Smooth muscle cell (in vitro differentiated cells): Measurements from ENCODE around the gene RNGTT. TPM values are rescaled to one million over a fixed set of nuclear protein-coding genes. Genes with fewer than 3 reads are reported as not detected.

Source experiments
- DNase-seq: peaks from one replicate; lab custom pipeline; 2025; ENCODE audit not compliant: unreplicated experiment; lab: John Stamatoyannopoulos, UW
- H2AFZ ChIP-seq: fragments of 200-600 bp; sonication (generic); 2 replicates; pipeline ENCODE4 v1.6.0; 2016; ENCODE audit warnings: antibody characterized with exemption, low read depth, mild to moderate bottlenecking
- H3F3A ChIP-seq: fragments of 200-600 bp; sonication (generic); 2 replicates; pipeline ENCODE4 v1.6.0; 2017; ENCODE audit warnings: antibody characterized with exemption, low read depth
- H3K27ac ChIP-seq: fragments of 200-600 bp; sonication (generic); 2 replicates; pipeline ENCODE4 v1.5.1; 2016; ENCODE audit warnings: low read depth, mild to moderate bottlenecking
- H3K27me3 ChIP-seq: fragments of 200-600 bp; sonication (generic); 2 replicates; pipeline ENCODE4 v1.6.1; 2016; ENCODE audit warnings: low read depth, mild to moderate bottlenecking
- H3K36me3 ChIP-seq: fragments of 200-600 bp; sonication (generic); 2 replicates; pipeline ENCODE4 v1.5.1; 2016; ENCODE audit warnings: low read depth
- H3K4me1 ChIP-seq: fragments of 200-600 bp; sonication (generic); 2 replicates; pipeline ENCODE4 v1.5.1; 2016; ENCODE audit warnings: low read depth
- H3K4me2 ChIP-seq: fragments of 200-600 bp; sonication (generic); 2 replicates; pipeline ENCODE4 v1.6.0; 2016; ENCODE audit warnings: mild to moderate bottlenecking
- H3K4me3 ChIP-seq: fragments of 200-600 bp; sonication (generic); 2 replicates; pipeline ENCODE4 v1.5.1; 2016; ENCODE audit warnings: mild to moderate bottlenecking
- H3K79me2 ChIP-seq: fragments of 200-600 bp; sonication (generic); 2 replicates; pipeline ENCODE4 v1.6.0; 2016; ENCODE audit warnings: low read depth, mild to moderate bottlenecking
- H3K9ac ChIP-seq: fragments of 200-600 bp; sonication (generic); 2 replicates; pipeline ENCODE4 v1.6.0; 2016; ENCODE audit warnings: low read depth
- H3K9me3 ChIP-seq: fragments of 200-600 bp; sonication (generic); replicated peaks from 2 replicates; pipeline ENCODE4 v1.5.1; 2016; ENCODE audit warnings: low read depth
- H4K20me1 ChIP-seq: fragments of 200-600 bp; sonication (generic); 2 replicates; pipeline ENCODE4 v1.6.0; 2016; ENCODE audit warnings: low read depth
- CTCF ChIP-seq: fragments of 200-600 bp; sonication (generic); IDR thresholded peaks from 2 replicates; pipeline ENCODE4 v1.5.1; 2017; ENCODE audit warnings: borderline replicate concordance, mild to moderate bottlenecking, antibody characterized with exemption; ENCODE audit not compliant: insufficient read depth, poor library complexity, severe bottlenecking
- WGBS: methylation state at CpG from one replicate; pipeline ENCODE4 v1.1.7; 2016; ENCODE audit warnings: low lambda C conversion rate; 5-methylcytosine and 5-hydroxymethylcytosine counted together
- polyA plus RNA-seq: library from polyadenylated mRNA; unstranded; fragments of >200 nt; fragmentation: Nextera tagmentation; extraction: Ambion mirVana; gene quantifications from 2 replicates; pipeline ENCODE4 v1.2.1, GENCODE V29; 2016
- total RNA-seq: library from RNA; depleted of rRNA; stranded (reverse); fragments of >200 nt; gene quantifications from 2 replicates; pipeline ENCODE4 v1.2.3, GENCODE V29; 2014

The RNGTT gene
- total and polyA plus RNA-seq, 2 experiments from 2014 or later = 7.5 to 22.7 TPM

- H3K4me2 ChIP-seq = no peak overlapping the region
- H3K27ac ChIP-seq = no peak overlapping the region
- no peak overlapping the region for H3K4me3 ChIP-seq
- peaks cover 3% of the 10 kb centered on the region for H4K20me1 ChIP-seq
- DNase-seq = no peak
- H3F3A ChIP-seq = no peaks in the 10 kb centered on the region
- H2AFZ ChIP-seq = no peak overlapping the region
- H3K27me3 ChIP-seq = no peaks in the 10 kb centered on the region
- peaks cover 4% of the 10 kb centered on the region for H3K4me1 ChIP-seq
- peaks cover 5% of the 10 kb centered on the region for H3K36me3 ChIP-seq
- H3K79me2 ChIP-seq = no peaks in the 10 kb centered on the region
- peaks cover 6% of the 10 kb centered on the region for H3K9me3 ChIP-seq
- no peak overlapping the region for H3K9ac ChIP-seq
- WGBS = 96% methylated on average over 2 of the region's 2 CpGs
- no peak for TF ChIP-seq CTCF
These were observed 80.9 kb downstream of the RNGTT start for GRCh38 chr6:88882536-88882935.

- Histone ChIP-seq H3K36me3 (no peaks in the 10 kb centered on the region), H2AFZ (no peak overlapping the region), H3K27ac (no peak overlapping the region), H3K9me3 (peaks cover 3% of the 10 kb centered on the region), H3K4me1 (peaks cover 4% of the 10 kb centered on the region), H3K4me2 (no peak overlapping the region), H3K9ac (no peak overlapping the region), H4K20me1 (peaks cover 3% of the 10 kb centered on the region), H3K4me3 (no peak overlapping the region), H3K27me3 (no peaks in the 10 kb centered on the region), H3K79me2 (no peaks in the 10 kb centered on the region), H3F3A (no peaks in the 10 kb centered on the region)
- no peak for TF ChIP-seq CTCF
- DNase-seq = no peak
- WGBS = 73% methylated on average over 1 of the region's 1 CpG
These were observed 82.0 kb downstream of the RNGTT start for GRCh38 chr6:88881451-88881850.

- H4K20me1 ChIP-seq = peaks cover 7% of the 10 kb centered on the region
- 48% methylated on average over 2 of the region's 2 CpGs for WGBS
- no peak overlapping the region for H3K9ac ChIP-seq
- H2AFZ ChIP-seq = no peak overlapping the region
- no peaks in the 10 kb centered on the region for H3K27me3 ChIP-seq
- H3K4me1 ChIP-seq = peaks cover 4% of the 10 kb centered on the region
- H3F3A ChIP-seq = no peaks in the 10 kb centered on the region
- H3K27ac ChIP-seq = no peak overlapping the region
- no peak for DNase-seq
- H3K4me3 ChIP-seq = no peak overlapping the region
- TF ChIP-seq CTCF = no peak
- no peak overlapping the region for H3K4me2 ChIP-seq
- H3K9me3 ChIP-seq = no peaks in the 10 kb centered on the region
- no peaks in the 10 kb centered on the region for H3K36me3 ChIP-seq
- no peaks in the 10 kb centered on the region for H3K79me2 ChIP-seq
These were observed 83.4 kb downstream of the RNGTT start for GRCh38 chr6:88880021-88880420.

GRCh38 chr6:88877893-88878292, 85.5 kb downstream of the RNGTT start:
- H3K27me3 ChIP-seq = no peaks in the 10 kb centered on the region
- WGBS = 97% methylated on average over 7 of the region's 7 CpGs
- no peak overlapping the region for H3K4me2 ChIP-seq

More at GRCh38 chr6:88877893-88878292, 85.5 kb downstream of the RNGTT start:
- Histone ChIP-seq H3K9ac (no peak overlapping the region), H3K79me2 (no peaks in the 10 kb centered on the region), H3K4me3 (no peak overlapping the region), H3K9me3 (no peaks in the 10 kb centered on the region), H4K20me1 (peaks cover 11% of the 10 kb centered on the region), H3F3A (no peaks in the 10 kb centered on the region), H2AFZ (no peak overlapping the region), H3K4me1 (peaks cover 4% of the 10 kb centered on the region), H3K27ac (no peak overlapping the region), H3K36me3 (no peaks in the 10 kb centered on the region)
- DNase-seq = no peak
- no peak for TF ChIP-seq CTCF
